Stimulated activated CD4-positive, alpha-beta T cell treated with anti-CD3 and anti-CD28 coated beads, Interleukin-15, amount 100 ng/mL, for 48 hours (primary cell): ENCODE measurements around the gene GHSR.

Experiments used
- DNase-seq, 2 donors: peaks; one replicate each; pipeline ENCODE4 v3.0.0-alpha.2; 2020; ENCODE audit warnings: low read depth in 2 of 2

The GHSR gene, protein sequence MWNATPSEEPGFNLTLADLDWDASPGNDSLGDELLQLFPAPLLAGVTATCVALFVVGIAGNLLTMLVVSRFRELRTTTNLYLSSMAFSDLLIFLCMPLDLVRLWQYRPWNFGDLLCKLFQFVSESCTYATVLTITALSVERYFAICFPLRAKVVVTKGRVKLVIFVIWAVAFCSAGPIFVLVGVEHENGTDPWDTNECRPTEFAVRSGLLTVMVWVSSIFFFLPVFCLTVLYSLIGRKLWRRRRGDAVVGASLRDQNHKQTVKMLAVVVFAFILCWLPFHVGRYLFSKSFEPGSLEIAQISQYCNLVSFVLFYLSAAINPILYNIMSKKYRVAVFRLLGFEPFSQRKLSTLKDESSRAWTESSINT

DNA sequence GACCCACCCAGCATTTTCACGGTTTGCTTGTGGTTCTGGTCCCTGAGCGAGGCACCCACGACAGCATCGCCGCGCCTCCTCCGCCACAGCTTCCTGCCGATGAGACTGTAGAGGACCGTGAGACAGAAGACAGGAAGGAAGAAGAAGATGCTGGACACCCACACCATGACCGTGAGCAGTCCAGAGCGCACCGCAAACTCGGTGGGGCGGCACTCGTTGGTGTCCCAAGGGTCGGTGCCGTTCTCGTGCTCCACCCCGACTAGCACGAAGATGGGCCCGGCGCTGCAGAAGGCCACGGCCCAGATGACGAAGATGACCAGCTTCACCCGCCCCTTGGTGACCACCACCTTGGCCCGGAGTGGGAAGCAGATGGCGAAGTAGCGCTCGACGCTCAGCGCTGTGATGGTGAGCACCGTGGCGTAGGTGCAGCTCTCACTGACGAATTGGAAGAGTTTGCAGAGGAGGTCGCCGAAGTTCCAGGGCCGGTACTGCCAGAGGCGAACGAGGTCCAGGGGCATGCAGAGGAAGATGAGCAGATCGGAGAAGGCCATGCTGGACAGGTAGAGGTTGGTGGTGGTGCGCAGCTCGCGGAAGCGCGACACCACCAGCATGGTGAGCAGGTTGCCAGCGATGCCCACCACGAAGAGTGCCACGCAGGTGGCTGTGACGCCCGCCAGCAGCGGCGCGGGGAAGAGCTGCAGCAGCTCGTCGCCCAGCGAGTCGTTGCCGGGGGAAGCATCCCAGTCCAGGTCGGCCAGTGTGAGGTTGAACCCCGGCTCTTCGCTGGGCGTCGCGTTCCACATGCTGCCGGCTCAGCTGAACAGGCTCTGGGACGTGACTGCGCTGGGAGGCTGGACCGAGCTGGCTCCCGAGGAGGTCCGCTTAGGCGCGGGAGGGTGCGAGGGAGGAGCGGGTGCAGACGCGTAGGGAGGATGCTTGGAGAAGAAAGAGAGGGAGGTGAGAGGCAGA, at the start of gene GHSR:
Gene GHSR, minus strand, starts transcription at position 846 of the 969 bp plus-strand sequence. Its CDS starts 43 bp downstream, at position 803.
- no peak for DNase-seq

DNA sequence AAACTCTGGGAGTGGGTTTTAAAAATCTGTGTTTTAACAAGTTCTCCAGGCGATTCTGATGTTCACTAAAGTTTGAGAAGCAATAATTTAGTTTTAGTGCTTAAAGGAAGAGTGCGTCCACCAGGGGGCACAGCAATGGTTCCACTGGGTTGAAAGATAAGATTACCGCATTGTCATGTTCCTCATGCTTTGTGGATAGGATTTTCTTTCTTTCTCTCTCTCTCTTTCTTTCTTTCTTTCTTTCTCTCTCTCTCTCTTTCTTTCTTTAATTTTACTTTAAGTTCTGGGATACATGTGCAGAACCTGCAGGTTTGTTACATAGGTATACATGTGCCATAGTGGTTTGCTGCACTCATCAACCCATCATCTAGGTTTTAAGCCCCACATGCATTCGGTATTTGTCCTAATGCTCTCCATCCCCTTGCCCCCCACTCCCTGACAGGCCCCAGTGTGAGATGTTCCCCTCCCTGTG, 42.0 kb upstream of the GHSR start:
- peak; percentile 48 to 73 for DNase-seq

DNA sequence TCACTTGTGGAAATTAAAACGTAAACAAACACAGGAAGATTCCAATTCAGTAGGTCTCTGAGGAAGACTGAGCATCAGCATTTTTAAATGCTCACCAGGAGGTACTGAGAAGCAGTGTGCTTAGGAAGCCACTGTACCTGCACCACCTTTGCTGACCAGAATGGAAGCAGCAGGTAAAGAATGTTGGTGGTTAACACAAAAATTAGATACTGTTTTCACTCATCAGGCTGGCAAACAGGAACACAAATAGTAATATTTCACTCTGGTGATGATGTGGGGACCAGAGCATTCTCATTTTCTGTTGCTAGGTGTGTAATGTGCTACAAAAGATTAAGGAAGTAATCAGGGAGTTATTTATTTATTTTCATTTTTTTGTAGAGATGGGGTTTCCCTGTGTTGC, 29.9 kb upstream of the GHSR start:
- no peak for DNase-seq

DNA sequence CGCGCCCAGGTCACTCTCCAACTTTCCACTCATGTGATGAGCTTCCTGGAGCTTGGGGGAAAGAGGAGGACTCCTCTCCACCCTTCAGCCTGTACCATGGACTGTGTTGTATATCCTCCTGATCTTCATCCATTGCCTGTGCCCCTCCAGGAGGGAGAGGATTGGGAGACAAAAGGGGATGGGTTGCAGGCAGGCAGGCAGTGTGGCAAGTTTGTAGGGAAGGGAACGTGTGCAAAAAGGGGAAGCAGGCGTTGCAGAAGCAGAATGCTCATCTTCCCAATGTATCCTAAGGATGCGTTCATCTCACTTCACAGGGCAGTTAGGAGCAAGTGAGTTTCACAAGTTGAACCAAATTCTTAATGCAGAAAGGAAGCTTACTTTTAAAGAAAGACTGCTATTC, 28.1 kb upstream of the GHSR start:
- no peak for DNase-seq

DNA sequence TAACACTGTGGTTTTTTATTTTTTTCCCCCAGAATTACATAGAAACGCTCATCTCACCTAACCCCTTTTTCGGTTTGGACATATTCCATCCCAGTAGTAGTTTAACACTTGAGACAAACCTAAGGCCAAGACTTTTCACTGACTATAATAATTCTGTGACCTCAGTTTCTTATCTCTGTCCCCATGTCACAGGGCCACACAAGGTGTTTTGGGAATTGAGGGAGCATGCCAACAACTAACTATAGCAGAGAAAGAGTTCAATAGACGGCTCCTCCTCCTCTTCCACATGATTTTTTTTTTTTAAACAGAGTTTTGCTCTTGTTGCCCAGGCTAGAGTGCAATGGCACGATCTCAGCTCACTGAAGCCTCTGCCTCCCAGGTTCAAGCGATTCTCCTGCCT, 27.4 kb upstream of the GHSR start:
- DNase-seq = no peak

DNA sequence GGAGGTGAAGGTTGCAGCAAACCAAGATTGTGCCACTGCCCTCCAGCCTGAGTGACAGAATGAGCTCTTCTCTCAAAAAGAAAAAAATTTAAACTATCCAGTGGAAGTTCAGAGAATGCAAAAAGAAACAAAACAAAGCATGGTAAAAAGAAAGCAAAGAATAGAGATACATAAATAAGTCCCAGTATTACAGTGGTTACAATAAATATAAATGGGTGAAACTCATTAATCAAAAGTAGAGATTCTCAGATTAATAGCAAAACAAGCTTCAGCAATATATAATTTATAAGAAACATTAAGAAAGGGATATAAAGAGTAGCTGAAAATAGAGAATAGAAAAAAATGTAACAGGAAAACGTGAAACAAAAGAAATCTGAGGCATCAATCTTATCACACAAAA, 23.6 kb upstream of the GHSR start:
- DNase-seq = no peak

DNA sequence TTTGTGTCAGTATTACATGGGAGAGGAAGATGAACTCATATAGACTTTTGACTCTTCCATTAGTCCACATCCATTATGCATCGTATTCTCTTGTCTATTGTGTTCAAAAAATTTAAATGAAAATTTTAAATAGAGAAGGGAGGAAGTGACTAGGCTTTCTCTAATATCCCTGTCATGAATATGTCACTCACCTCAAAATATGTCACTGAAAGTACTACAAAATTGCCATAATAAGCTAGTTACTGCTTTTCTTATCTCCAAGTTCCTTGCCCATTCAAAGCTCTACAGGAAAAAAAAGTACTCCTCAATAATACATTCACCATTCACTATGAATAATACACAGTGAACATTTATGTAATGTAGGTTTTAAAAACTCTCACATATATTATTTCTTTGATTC, 22.3 kb upstream of the GHSR start:
- DNase-seq = no peak

DNA sequence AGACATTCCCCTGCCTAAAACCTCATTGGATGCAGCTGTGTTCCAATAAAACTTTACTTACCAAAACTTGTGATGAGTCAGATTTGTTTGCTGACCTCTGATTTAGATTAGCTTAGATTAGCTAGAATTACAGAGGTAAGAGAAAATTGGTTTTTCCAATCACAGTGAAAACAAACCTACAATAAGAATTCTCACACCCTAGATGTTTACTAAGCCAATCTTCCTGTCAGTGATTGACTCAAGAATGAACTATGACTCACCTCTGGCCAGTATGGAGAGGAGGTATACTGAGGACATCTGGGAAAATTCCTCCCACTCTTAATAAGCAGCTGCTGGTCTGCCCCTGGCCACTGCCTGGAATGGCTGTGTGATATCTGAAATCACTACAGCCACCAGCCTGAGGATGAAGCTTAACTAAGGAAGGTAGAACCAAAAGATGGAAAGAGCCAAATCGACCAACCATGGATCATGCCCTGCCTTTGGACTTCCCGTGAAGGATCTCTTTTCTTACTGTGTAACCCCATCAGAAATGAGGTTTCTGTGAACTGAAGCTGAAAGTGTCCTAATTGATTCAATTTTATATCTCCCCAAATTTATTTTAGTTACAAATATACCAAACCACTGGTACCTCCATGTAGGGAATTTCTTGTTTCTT, 19.0 kb upstream of the GHSR start:
- no peak for DNase-seq

DNA sequence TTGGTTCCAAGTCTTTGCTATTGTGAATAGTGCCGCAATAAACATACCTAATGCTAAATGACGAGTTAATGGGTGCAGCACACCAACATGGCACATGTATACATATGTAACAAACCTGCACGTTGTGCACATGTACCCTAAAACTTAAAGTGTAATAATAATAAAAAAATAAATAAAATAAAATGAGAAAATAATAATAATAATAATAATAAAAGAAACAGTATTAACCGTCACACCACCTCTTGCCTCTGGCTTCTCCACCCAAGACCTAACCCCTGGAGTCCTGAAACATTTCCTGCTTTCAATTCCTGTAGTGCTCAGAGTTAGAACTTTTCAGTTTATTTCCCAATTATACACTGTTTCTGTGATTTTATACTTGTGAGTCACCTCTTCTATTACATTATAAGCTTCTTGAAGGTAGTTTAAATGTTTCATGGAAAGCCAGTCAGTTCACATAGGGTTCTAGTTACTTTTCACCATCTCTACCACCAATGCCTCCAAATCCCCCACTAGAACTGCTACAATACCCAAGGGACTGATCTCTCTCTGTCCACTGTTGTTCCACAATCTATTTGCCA, 18.4 kb upstream of the GHSR start:
- no peak for DNase-seq

DNA sequence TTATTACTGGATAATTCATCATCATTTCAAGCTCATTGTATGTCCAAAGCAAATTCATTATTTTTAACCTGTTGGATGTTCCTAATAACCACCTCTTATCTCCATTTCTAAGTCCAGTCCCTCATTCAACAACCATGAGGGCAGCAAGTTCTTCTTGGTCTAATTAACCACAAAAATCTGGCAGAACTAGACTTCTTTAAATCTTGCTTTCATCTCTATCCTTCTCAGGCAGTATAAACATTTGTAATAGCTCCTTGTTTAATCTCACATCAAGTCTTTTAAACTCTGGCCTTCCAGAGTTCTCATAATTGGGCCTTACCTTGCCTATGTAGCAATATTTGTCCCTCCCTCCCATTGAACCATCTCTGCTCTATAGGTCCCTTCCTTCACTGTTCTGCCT, 17.0 kb upstream of the GHSR start:
- DNase-seq = no peak

DNA sequence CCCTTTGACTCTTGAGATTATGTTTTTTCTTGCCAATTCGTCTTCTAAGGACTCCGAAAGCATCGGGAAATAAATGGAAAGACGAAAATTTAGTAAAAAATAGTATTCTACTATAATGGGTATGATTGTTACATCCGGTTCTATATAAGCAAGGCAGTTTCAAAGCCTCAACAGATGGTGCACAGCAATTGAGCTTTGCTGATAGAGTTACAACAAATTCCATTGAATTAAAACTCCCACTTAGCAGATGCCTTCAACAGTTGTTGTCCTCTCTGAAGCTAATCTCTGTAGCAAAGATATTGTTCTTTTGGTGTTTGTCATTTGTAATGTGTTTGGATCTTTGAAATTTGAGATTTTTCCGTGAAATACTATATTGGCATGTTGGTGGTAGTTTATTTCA, 16.1 kb upstream of the GHSR start:
- no peak for DNase-seq

DNA sequence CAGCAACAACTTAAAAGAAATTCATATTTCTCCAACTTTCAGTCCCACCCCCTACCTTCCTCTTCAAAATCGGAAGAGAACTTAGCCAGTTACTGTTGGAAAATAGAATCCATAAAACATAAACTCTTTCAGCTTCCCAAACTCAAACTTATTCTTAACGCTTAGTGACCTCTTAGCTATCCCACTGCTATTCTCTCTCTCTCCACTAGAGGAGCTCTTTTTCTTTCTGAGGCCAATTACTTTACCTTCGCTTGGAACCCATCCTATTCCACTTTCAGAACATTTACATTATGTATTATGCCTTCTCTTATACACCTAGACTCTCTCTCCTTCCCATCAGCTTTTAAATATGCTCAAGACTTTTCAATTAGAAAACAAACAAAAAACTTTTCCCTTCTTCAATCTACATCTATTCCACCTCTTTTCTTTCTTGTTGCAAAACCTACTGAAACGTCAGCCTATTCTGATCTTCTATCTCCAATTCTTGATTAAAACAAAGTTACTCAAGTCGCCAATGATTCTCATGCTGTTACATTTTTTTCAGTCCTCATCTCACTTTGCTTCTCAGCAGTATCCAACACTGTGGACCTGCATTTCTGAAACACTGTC, 13.4 kb upstream of the GHSR start:
- no peak for DNase-seq

DNA sequence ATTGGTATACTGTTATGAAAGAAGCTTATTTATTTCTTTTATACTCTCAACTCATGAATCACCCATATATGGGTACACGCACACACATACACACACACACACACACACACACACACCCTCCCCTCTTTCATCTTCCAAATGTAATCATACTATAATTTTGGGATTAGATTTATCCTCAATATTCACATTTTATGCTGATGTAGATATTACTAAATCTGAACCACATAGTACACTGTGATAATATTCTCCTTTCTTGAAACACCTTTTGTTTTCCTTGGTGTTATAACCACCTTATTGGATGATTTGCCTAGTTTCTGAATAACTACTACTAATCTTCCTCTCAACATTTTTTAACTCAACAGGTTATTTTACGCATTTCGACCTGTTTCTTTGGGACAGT, 8.1 kb upstream of the GHSR start:
- DNase-seq = no peak

DNA sequence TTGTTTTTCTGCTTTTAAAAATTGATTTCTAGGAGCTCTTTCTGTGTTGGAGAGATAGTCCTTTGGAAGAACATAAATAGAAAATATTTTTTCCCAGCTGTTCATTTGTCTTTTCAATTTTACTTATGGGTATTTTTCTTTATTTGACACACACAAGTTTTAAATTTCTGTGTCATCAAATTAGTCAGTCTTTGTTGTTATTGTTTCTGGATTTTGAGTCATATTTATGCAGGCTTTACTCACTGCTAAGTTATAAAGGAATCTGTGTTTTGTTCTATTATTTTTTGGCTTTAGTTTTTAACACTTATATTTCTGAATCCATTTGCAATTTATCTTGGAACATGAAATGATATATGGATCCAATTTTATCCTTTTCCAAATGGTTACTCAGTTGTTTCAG, 5.9 kb upstream of the GHSR start:
- DNase-seq = no peak

DNA sequence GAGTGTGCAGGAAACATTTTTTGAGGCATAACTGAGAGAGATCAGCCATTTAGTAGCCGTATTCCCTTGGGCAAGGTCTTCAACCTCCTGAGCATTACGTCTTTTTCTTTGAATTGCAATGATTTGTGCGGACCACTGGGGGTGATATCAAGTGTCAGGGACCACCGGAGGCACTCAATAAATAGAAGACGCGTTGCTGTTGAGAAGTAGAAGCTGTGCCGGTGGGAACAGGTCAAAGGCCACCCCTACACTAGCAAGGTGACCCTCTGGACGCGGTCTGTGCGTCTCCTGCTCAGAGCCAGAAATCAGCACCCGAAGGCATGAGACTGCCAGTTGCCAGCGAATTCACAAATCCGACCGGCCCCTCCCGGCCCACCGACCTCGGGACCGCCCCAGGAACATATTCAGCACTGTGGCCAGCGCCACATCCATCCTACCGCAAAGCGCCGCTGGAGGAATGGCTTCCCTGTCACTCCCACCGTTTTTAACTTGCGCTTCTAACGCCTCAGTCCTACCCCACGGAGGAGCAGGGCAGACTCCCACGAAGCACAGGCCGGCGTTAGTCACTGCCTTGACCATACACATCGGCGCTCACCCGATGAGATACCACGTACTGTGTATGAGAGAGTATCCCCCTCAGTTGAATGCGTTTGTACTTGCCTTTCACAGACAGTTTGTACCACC, 1.4 kb upstream of the GHSR start:
- DNase-seq = no peak

DNA sequence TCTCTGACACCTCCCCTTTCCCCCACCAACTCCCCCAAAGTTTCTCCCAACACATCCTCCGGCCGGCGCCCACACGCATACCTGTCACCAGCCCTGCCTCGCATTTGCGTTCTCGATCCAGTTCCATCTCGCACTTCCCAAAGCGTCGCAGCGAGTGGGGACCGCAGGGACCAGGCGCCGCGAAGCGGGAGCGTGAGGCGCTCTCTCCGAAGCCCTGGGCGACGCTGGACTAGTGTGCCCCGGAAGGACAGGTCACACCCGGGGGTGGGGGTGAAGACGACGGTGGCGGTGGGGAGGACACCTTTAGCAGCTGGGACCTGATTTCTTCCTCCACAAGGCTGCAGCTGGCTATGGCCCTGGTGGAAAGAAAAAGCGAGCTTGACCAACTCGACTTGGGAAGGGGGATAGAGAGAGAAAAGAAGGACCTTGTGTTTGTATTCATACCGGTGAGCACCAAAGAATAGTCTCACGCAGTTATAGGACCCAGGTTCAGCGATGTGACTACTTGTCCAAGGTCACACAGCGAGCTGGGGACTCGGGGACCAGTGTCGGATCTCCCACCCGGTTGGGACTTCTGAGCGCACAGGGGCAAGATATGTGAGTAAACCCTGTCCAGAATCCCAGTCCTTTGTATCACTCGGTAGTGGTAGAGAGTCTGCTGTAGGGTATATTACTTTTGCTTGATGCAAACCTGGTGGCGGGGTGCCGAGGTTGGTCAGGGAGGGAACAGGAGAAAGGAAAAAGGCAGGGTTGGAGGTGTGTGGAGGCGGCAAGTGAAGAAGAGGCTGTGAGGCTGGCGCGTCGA, 607 bp upstream of the GHSR start:
- no peak for DNase-seq

DNA sequence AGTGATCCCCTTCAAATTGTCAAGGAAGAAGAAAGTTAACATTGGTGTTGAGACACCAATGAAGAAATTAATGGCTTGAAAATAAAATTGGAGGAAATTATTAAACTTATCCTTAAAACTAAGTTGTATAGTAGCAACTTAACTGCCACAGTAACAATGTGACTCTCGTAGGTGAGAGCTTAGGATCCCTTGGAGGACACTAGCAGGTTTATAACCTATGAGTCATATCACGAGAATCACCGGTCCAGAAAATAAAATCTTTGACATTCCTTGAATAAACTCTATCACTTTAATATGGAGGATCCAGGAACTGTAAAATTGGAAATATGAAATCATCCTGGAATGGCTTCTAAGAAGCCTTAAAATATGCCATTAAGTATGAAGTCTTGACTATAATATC, 2.1 kb downstream of the GHSR start:
- DNase-seq = no peak

DNA sequence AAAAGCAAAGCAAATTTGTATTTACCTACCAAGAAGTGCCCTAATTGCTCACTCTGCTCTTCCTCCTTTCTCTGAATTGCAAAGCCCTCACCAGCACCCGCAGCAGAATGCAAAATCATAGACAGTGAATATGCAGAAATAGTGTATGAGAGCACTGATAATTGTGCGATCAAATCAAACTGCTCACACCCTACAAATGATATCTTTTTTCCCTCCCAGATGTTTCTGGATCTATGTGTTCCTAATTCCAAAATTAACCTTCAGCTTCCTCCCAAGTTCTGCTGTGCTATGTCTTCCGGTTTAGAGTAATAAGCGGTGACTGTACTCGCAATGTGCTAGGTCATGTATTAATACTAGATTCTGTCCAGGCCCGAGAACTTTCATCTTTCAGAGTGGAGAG, 3.4 kb downstream of the GHSR start:
- no peak for DNase-seq

DNA sequence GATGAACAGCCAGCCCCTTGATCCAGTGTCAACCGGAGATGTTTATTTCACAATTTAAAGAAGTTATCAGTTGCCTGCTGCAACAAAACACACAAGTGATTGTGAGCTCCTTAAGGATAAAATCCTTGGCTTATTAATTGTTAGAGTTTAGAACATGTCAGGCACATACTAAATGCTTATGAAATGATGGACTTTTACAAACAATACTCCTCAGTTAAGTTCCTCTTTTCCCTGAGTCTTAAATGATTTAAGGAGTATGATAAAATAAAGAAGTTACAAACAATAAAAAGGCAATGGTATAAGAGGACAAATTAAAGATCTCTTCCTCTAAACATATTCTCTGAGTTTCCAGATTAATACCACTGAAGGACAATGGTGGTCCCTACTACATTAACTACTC, 5.7 kb downstream of the GHSR start:
- no peak for DNase-seq

DNA sequence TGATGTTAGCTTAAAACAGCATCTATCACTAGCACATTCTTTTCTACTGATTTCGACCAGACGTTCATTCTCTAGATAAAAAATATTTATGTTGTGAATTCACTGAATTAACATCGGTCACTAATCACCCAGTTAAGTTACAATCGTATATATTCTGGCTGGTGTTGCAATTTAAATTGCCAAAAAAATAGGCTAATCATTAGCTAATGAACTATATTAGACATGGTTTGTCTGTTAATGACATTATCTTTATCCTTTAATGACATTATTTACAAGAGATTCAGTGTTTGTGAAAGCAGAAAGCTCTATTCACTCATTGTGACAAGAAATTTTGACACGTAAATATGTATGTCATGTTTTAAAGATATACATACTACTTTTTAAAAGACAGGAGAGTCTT, 6.7 kb downstream of the GHSR start:
- no peak for DNase-seq
